GM12874 (cell line): ENCODE data around the gene CATSPER3.

ENCODE experiments used
- TF ChIP-seq, protein P1 (sequence below): IDR thresholded peaks from 2 replicates; pipeline ENCODE4 v1.5.1; 2011; ENCODE audit warnings: low read depth, mild to moderate bottlenecking, control low read depth, low read length, moderate library complexity; ENCODE audit not compliant: insufficient read depth

The CATSPER3 gene

DNA sequence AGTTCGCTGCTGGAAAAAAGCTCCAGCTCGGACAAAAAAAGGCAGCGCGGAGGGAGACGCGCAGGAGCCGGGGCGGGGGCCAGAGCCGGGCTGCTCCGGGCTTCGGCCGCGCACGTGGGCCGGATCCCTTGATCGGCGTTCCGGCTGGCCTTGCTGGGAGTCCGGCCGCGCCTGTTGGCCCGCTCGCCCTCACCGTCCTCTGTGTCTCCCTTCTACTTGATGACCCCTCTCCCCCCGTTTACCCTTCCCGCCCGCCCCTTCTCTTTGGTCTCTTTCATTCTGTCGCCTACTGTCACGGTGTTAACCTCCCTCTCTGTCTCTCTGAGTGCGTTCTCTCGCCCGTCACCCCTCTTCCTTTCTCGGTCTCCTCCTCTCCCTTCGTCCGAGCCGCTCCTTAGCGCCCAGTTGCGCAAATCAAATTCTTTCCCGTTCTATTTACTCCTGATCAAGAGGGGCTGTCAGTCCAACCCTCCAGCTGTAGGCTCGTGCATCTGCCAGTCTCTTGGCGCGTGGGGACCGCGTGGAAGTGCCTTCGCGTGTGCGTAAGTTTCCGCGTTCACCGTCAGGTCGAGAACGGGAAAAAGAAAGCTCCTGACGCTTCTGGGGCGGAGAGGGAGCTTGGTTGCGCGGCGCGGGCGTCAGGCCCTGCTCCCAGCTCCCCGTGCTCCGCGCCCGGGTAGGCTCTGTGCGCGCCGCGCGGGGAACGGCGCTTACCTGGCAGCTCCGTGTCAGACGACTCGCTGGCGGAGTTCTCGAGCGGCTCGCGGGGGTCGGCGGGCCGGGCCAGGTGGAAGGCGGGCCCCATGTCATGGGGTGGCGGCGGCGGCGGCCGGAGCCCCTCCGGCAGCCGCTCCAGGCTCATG, 65.5 kb downstream of the CATSPER3 start:
- TF ChIP-seq, protein P1, sequence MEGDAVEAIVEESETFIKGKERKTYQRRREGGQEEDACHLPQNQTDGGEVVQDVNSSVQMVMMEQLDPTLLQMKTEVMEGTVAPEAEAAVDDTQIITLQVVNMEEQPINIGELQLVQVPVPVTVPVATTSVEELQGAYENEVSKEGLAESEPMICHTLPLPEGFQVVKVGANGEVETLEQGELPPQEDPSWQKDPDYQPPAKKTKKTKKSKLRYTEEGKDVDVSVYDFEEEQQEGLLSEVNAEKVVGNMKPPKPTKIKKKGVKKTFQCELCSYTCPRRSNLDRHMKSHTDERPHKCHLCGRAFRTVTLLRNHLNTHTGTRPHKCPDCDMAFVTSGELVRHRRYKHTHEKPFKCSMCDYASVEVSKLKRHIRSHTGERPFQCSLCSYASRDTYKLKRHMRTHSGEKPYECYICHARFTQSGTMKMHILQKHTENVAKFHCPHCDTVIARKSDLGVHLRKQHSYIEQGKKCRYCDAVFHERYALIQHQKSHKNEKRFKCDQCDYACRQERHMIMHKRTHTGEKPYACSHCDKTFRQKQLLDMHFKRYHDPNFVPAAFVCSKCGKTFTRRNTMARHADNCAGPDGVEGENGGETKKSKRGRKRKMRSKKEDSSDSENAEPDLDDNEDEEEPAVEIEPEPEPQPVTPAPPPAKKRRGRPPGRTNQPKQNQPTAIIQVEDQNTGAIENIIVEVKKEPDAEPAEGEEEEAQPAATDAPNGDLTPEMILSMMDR: no peak

DNA sequence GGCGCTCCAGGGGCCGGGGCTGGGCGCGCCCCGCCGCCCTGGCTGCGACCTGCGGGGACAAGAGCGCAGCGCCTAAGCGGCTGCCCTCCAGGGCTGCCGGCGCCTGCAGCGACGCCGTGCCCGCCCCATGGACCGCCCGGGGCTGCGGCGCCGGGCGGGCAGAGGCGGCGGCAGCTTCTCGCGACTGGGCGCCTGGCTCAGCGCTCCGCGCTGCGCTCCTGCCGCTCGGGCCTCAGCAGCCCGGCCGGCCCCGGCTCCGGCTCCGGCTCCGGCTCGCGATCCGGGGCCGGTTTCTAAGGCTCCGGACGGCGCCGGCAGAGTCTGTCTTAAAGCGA, 66.2 kb downstream of the CATSPER3 start, which contains the start of gene PITX1:
TSS of gene PITX1 (minus strand) at position 328 of the 335 bp plus-strand sequence. CDS start 347 bp downstream, outside the sequence.
- TF ChIP-seq, protein P1: no peak

GRCh38 chr5:135034236-135034962, 66.7 kb downstream of the CATSPER3 start:
- TF ChIP-seq, protein P1: no peak

DNA sequence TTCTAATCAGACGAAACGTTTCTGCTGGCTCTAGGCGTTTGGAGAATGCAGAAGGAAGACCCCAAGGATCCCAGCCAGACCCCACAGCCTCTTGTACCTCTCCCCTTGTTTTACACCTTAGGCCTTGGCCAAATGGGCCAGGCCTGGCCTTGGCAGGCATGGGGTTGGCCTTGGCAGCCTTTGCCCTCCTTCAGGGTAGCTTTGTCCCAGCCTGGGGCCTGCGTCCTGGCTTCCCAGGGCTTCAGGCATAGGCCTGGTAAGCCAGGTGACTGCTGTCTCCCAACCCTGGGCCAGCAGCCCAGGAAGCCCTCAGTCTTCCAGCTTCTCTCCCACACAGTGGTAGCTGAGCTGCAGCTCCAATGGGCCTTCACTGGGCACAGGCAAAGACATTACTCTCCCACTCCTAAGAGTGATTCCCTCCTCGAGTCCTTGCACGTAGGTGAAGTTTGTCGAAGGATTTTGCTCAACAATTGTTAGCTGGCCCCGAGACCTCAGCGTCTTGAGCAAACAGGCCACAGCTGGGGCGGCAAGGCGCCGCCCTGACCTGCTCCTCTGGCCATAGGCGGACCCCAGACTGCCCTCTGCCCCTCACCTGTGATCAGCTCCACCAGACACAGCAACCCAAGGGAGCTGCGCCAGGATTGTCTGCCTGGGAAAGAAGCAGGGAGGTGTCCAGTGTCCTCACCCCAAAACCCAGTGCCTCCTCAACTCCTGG, 67.4 kb downstream of the CATSPER3 start:
- TF ChIP-seq, protein P1: no peak

DNA sequence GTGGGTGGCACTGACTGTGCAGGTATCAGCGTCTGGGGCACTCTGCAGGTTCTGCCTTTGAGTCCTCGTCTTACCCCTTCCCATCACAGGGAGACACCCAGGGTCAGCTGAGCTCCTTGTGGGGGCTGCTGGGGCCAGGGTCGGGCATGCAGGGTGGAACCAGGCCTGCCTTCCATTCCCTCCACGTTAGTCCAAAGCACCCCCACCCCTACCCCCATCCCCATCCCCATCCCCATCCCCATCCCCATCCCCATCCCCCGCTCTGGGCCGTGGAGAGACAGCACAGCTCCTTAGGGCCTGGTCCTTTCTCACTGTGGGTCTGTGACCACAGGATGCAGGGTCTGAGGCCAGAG, 67.9 kb downstream of the CATSPER3 start:
- TF ChIP-seq, protein P1: no peak

- TF ChIP-seq, protein P1: no peak
Measured at GRCh38 chr5:135036405-135036804, 68.7 kb downstream of the CATSPER3 start.
